IMR-90 (cell line): Measurements from ENCODE around the gene SLC39A2. TPM values are rescaled to one million over a fixed set of nuclear protein-coding genes. Genes with fewer than 3 reads are reported as not detected.

Experiments used
- ATAC-seq: fragments of 200-7000 bp; cut with Tn5 transposase; 2 replicates; pipeline ENCODE4 v1.9.1; 2020; ENCODE audit warnings: low read depth, mild to moderate bottlenecking, moderate library complexity
- BruUV-seq: library from RNA; stranded (reverse); fragments of 400-500 nt; replicated peaks from 2 replicates; lab custom pipeline; 2021; lab: Mats Ljungman, UMichigan
- CTCF ChIA-PET: fragments of 300-600 bp; formaldehyde crosslinking; extraction: SDS; loops from one replicate; lab custom pipeline; 2021; ENCODE audit warnings: antibody characterized with exemption; lab: Yijun Ruan, JAX
- POLR2A ChIA-PET: fragments of 300-600 bp; sonication (Branson Sonifier 250); formaldehyde crosslinking; loops from one replicate; lab custom pipeline; 2022; ENCODE audit warnings: antibody characterized with exemption; ENCODE audit not compliant: unreplicated experiment; lab: Charles Lee
- DNase-seq: peaks from one replicate; pipeline ENCODE4 v3.0.0; 2013
- H2AFZ ChIP-seq: replicated peaks from 2 replicates; pipeline ENCODE3; 2013; ENCODE audit warnings: low read length, mild to moderate bottlenecking; ENCODE audit not compliant: poor library complexity
- H2AK5ac ChIP-seq: 2 replicates; pipeline ENCODE4 v1.6.1; 2013; ENCODE audit warnings: low read depth, low read length, inconsistent platforms
- H2AK9ac ChIP-seq: replicated peaks from 2 replicates; pipeline ENCODE3; 2013; ENCODE audit warnings: mild to moderate bottlenecking, low read depth, low read length, moderate library complexity; ENCODE audit not compliant: poor library complexity
- H2BK120ac ChIP-seq: 2 replicates; pipeline ENCODE4 v1.6.1; 2013; ENCODE audit warnings: low read depth, low read length, inconsistent platforms
- H2BK15ac ChIP-seq: 3 replicates; pipeline ENCODE4 v1.6.1; 2013; ENCODE audit warnings: low read depth, low read length, inconsistent platforms
- H2BK20ac ChIP-seq: 2 replicates; pipeline ENCODE4 v1.6.1; 2013; ENCODE audit warnings: low read depth, mild to moderate bottlenecking, inconsistent platforms, low read length, moderate library complexity
- H2BK5ac ChIP-seq: 2 replicates; pipeline ENCODE4 v1.6.1; 2013; ENCODE audit warnings: mild to moderate bottlenecking, low read depth, low read length, inconsistent platforms; ENCODE audit not compliant: poor library complexity, severe bottlenecking
- H3K14ac ChIP-seq: replicated peaks from 2 replicates; pipeline ENCODE4 v1.6.1; 2013; ENCODE audit warnings: low read depth, low read length, inconsistent platforms
- H3K18ac ChIP-seq: 2 replicates; pipeline ENCODE4 v1.6.1; 2013; ENCODE audit warnings: low read depth, low read length, control low read depth
- H3K23ac ChIP-seq: 2 replicates; pipeline ENCODE4 v1.6.1; 2013; ENCODE audit warnings: low read depth, low read length, inconsistent platforms
- H3K27ac ChIP-seq: 2 replicates; pipeline ENCODE4 v1.5.1; 2013; ENCODE audit warnings: mild to moderate bottlenecking, control low read depth, low read length; ENCODE audit not compliant: insufficient read depth
- H3K27me3 ChIP-seq: 2 replicates; pipeline ENCODE4 v1.6.1; 2013; ENCODE audit warnings: low read length; ENCODE audit not compliant: control insufficient read depth, insufficient read depth
- H3K36me3 ChIP-seq: 2 replicates; pipeline ENCODE4 v1.6.1; 2013; ENCODE audit warnings: low read length, mixed read lengths; ENCODE audit not compliant: control insufficient read depth, insufficient read depth
- H3K4ac ChIP-seq: 2 replicates; pipeline ENCODE4 v1.6.1; 2013; ENCODE audit warnings: low read depth, low read length, inconsistent platforms
- H3K4me1 ChIP-seq: 2 replicates; pipeline ENCODE4 v1.6.1; 2013; ENCODE audit warnings: low read length, mixed read lengths; ENCODE audit not compliant: control insufficient read depth, insufficient read depth
- H3K4me2 ChIP-seq: 2 replicates; pipeline ENCODE4 v1.6.1; 2013; ENCODE audit warnings: low read depth, mild to moderate bottlenecking, control low read depth, low read length, moderate library complexity
- H3K4me3 ChIP-seq: 2 replicates; pipeline ENCODE4 v1.5.1; 2013; ENCODE audit warnings: low read depth, mild to moderate bottlenecking, control low read depth, low read length, moderate library complexity; ENCODE audit not compliant: insufficient read depth
- H3K56ac ChIP-seq: 2 replicates; pipeline ENCODE4 v1.6.1; 2013; ENCODE audit warnings: low read length, inconsistent platforms; ENCODE audit not compliant: insufficient read depth; ENCODE audit errors: extremely low read depth
- H3K79me1 ChIP-seq, 2 experiments: 2 replicates each; pipeline ENCODE4 v1.6.1; 2013; ENCODE audit warnings: low read length in 2 of 2, inconsistent platforms in 1 of 2, low read depth in 1 of 2
- H3K9ac ChIP-seq: 2 replicates; pipeline ENCODE4 v1.6.1; 2013; ENCODE audit warnings: low read depth, low read length, control low read depth
- H3K9me1 ChIP-seq: 2 replicates; pipeline ENCODE4 v1.6.1; 2013; ENCODE audit warnings: low read length, inconsistent platforms; ENCODE audit not compliant: insufficient read depth
- H3K9me3 ChIP-seq: 2 replicates; pipeline ENCODE4 v1.6.1; 2013; ENCODE audit warnings: low read length; ENCODE audit not compliant: control insufficient read depth, insufficient read depth
- H4K20me1 ChIP-seq: 2 replicates; pipeline ENCODE4 v1.6.1; 2013; ENCODE audit warnings: low read length, inconsistent platforms; ENCODE audit not compliant: insufficient read depth
- H4K5ac ChIP-seq: 2 replicates; pipeline ENCODE4 v1.6.1; 2013; ENCODE audit warnings: mild to moderate bottlenecking, low read depth, low read length, control low read depth
- H4K8ac ChIP-seq, 2 experiments: 2 replicates each; pipeline ENCODE4 v1.6.1; 2013; ENCODE audit warnings: low read depth in 2 of 2, low read length in 2 of 2, control low read depth in 1 of 2, inconsistent platforms in 1 of 2
- H4K91ac ChIP-seq: 2 replicates; pipeline ENCODE4 v1.6.1; 2013; ENCODE audit warnings: low read depth, low read length, inconsistent platforms; ENCODE audit not compliant: insufficient read depth
- BHLHE40 ChIP-seq: fragments of 150-350 bp; IDR thresholded peaks from 2 replicates; pipeline ENCODE4 v1.6.1; 2016; ENCODE audit warnings: mild to moderate bottlenecking, low read depth, low read length
- CEBPB ChIP-seq: IDR thresholded peaks from 2 replicates; pipeline ENCODE4 v1.6.1; 2012; ENCODE audit warnings: low read depth, low read length, improper control_type of control experiment
- CHD1 ChIP-seq: IDR thresholded peaks from 2 replicates; pipeline ENCODE4 v1.6.1; 2012; ENCODE audit warnings: low read depth, low read length, improper control_type of control experiment
- NFE2L2 ChIP-seq: fragments of 150-350 bp; IDR thresholded peaks from 2 replicates; pipeline ENCODE4 v1.6.1; 2016; ENCODE audit warnings: low read depth, mild to moderate bottlenecking, low read length
- POLR2A ChIP-seq: IDR thresholded peaks from 2 replicates; pipeline ENCODE4 v1.6.1; 2012; ENCODE audit warnings: mild to moderate bottlenecking, low read depth, low read length
- WGBS, 2 experiments: methylation state at CpG; one replicate each; pipeline versions ENCODE4 v1.1.5 to v1.1.7; 2013; ENCODE audit warnings: missing lambda C conversion rate in 2 of 2; ENCODE audit not compliant: insufficient read length in 1 of 2; ENCODE audit errors: extremely low coverage in 2 of 2; 5-methylcytosine and 5-hydroxymethylcytosine counted together
- dilution Hi-C: fragments of 300-500 bp; cut with HindIII; formaldehyde crosslinking; loops from one replicate; pipeline ENCODE4 v1.14.3; 2018; ENCODE audit warnings: low sequenced_read_pairs; ENCODE audit not compliant: unreplicated experiment
- in situ Hi-C: fragments of 300-500 bp; cut with MboI; formaldehyde crosslinking; loops from 3 replicates; pipeline ENCODE4 v1.14.3; 2019; ENCODE audit warnings: low sequenced_read_pairs, inconsistent platforms, mixed read lengths
- intact Hi-C: fragments of 100-400 bp; cut with micrococcal nuclease; formaldehyde crosslinking; loops from 2 replicates; pipeline ENCODE4 v1.10.0; 2022
- polyA plus RNA-seq, 3 experiments: library from polyadenylated mRNA; depleted of rRNA; stranded (reverse); fragments of >200 nt; gene quantifications; 2 replicates each; pipeline ENCODE4 v1.2.3, GENCODE V29; 2012; ENCODE audit warnings: low replicate concordance in 1 of 3
- total RNA-seq: library from RNA; depleted of rRNA; stranded (reverse); fragments of >200 nt; gene quantifications from 2 replicates; pipeline ENCODE4 v1.2.3, GENCODE V29; 2012
- TF ChIP-seq, protein P1 (sequence below): fragments of 150-350 bp; IDR thresholded peaks from 2 replicates; pipeline ENCODE4 v1.6.1; 2017; ENCODE audit warnings: mild to moderate bottlenecking, antibody characterized with exemption, low read length, low read depth
- TF ChIP-seq, protein P2 (sequence below): conservative IDR thresholded peaks from 2 replicates; pipeline ENCODE4 v1.5.1; 2012; ENCODE audit warnings: mild to moderate bottlenecking, low read depth, low read length, improper control_type of control experiment

The SLC39A2 gene
- total and polyA plus RNA-seq, 2 of the 4 experiments (the other 2 are of a cell fraction): not detected

DNA sequence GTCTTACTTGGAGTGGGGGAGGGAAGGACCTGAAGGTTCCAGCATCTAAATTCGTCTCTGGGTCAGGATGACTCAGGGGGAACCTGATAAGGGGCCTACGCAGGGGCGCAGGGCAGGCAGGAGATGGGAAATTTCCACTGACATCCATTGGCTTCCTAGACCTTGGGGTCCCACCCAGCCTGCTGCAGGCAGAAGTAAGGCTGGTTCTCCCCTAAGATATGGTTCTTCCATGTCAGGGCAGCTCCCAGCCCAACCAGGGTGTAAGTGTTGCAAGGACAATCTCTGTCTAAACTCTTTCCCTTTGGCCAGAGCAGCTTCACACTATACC, 27.9 kb downstream of the SLC39A2 start:
- no peak overlapping the region for H4K8ac ChIP-seq
- H2BK20ac ChIP-seq: no peak overlapping the region
- DNase-seq (no peak), ATAC-seq (no peak)
- H2BK5ac ChIP-seq: no peak overlapping the region
- no peak overlapping the region for H3K23ac ChIP-seq
- no peak overlapping the region for H2BK15ac ChIP-seq
- no peaks in the 10 kb centered on the region for H3K9me1 ChIP-seq
- H3K4ac ChIP-seq: no peak overlapping the region
- H3K56ac ChIP-seq: no peak overlapping the region
- BruUV-seq: no TSS peak
- dilution Hi-C loops (no loop called here), intact Hi-C loops (no loop called here), in situ Hi-C loops (no loop called here)
- H3K79me1 ChIP-seq: no peaks in the 10 kb centered on the region
- H2BK120ac ChIP-seq: no peak overlapping the region
- no peak for TF ChIP-seq BHLHE40
- TF ChIP-seq CEBPB: no peak
- TF ChIP-seq, protein P1, sequence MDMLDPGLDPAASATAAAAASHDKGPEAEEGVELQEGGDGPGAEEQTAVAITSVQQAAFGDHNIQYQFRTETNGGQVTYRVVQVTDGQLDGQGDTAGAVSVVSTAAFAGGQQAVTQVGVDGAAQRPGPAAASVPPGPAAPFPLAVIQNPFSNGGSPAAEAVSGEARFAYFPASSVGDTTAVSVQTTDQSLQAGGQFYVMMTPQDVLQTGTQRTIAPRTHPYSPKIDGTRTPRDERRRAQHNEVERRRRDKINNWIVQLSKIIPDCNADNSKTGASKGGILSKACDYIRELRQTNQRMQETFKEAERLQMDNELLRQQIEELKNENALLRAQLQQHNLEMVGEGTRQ: no peak
- TF ChIP-seq, protein P2, sequence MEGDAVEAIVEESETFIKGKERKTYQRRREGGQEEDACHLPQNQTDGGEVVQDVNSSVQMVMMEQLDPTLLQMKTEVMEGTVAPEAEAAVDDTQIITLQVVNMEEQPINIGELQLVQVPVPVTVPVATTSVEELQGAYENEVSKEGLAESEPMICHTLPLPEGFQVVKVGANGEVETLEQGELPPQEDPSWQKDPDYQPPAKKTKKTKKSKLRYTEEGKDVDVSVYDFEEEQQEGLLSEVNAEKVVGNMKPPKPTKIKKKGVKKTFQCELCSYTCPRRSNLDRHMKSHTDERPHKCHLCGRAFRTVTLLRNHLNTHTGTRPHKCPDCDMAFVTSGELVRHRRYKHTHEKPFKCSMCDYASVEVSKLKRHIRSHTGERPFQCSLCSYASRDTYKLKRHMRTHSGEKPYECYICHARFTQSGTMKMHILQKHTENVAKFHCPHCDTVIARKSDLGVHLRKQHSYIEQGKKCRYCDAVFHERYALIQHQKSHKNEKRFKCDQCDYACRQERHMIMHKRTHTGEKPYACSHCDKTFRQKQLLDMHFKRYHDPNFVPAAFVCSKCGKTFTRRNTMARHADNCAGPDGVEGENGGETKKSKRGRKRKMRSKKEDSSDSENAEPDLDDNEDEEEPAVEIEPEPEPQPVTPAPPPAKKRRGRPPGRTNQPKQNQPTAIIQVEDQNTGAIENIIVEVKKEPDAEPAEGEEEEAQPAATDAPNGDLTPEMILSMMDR: no peak
- no peak for TF ChIP-seq NFE2L2
- TF ChIP-seq CHD1: no peak
- no peak for TF ChIP-seq POLR2A
- WGBS, 2 experiments: no CpG with 5 or more reads among the region's 3 CpGs
- no peak overlapping the region for H2AK9ac ChIP-seq
- no peak overlapping the region for H4K91ac ChIP-seq
- ChIA-PET POLR2A (no interaction called here), CTCF (no interaction called here)
- no peak overlapping the region for H2AFZ ChIP-seq
- H3K14ac ChIP-seq: no peak overlapping the region
- H3K9me3 ChIP-seq: no peaks in the 10 kb centered on the region
- H4K5ac ChIP-seq: no peak overlapping the region
- H3K27ac ChIP-seq: no peak overlapping the region
- H3K4me3 ChIP-seq: no peak overlapping the region
- H3K36me3 ChIP-seq: no peaks in the 10 kb centered on the region
- no peak overlapping the region for H3K9ac ChIP-seq
- no peak overlapping the region for H2AK5ac ChIP-seq
- H4K20me1 ChIP-seq: no peaks in the 10 kb centered on the region
- H3K4me2 ChIP-seq: no peak overlapping the region
- peaks cover 62% of the 10 kb centered on the region for H3K27me3 ChIP-seq
- H3K4me1 ChIP-seq: no peaks in the 10 kb centered on the region
- no peak overlapping the region for H3K18ac ChIP-seq
